Hair follicular keratinocyte (primary cell): ENCODE measurements around the gene RIN2. TPM values are rescaled to one million over a fixed set of nuclear protein-coding genes. Genes with fewer than 3 reads are reported as not detected.

ENCODE experiments used
- total RNA-seq: library from RNA; depleted of rRNA; stranded (reverse); fragments of >200 nt; gene quantifications from 2 replicates; pipeline ENCODE4 v1.2.3, GENCODE V29; 2015

RIN2 gene, protein sequence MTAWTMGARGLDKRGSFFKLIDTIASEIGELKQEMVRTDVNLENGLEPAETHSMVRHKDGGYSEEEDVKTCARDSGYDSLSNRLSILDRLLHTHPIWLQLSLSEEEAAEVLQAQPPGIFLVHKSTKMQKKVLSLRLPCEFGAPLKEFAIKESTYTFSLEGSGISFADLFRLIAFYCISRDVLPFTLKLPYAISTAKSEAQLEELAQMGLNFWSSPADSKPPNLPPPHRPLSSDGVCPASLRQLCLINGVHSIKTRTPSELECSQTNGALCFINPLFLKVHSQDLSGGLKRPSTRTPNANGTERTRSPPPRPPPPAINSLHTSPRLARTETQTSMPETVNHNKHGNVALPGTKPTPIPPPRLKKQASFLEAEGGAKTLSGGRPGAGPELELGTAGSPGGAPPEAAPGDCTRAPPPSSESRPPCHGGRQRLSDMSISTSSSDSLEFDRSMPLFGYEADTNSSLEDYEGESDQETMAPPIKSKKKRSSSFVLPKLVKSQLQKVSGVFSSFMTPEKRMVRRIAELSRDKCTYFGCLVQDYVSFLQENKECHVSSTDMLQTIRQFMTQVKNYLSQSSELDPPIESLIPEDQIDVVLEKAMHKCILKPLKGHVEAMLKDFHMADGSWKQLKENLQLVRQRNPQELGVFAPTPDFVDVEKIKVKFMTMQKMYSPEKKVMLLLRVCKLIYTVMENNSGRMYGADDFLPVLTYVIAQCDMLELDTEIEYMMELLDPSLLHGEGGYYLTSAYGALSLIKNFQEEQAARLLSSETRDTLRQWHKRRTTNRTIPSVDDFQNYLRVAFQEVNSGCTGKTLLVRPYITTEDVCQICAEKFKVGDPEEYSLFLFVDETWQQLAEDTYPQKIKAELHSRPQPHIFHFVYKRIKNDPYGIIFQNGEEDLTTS
- 47.8 and 61.5 TPM in 2 replicates for total RNA-seq

DNA sequence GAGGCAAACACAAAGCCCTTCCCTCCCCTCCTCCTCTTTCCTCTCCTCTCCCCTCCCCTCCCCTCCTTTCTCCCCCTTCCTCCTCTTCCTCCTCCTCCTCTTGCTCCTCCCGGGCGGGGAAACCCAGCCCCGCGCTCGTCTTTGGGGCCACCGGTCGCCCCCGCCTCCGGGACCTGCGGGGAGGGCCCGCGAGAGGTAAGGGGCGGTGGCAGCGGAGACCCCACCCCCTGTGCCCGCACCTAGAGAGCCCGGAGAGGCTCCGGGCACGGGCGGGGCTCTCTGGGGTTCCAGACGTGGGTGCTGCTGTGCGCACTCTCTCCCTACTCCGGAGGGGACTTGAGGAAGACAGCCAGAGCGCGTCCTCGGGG lies at the start of gene RIN2:
Gene RIN2 (plus strand): TSS at position 126 of the 368 bp plus-strand sequence. CDS start 131,344 bp downstream, outside the sequence.

